GM21723 (cell line): ENCODE measurements around the gene FAT2.

Experiments
- ATAC-seq: cut with Tn5 transposase; IDR thresholded peaks from one replicate; pipeline ENCODE4 v1.9.1; 2021; ENCODE audit warnings: mild to moderate bottlenecking, moderate library complexity; ENCODE audit not compliant: unreplicated experiment

FAT2 gene, protein sequence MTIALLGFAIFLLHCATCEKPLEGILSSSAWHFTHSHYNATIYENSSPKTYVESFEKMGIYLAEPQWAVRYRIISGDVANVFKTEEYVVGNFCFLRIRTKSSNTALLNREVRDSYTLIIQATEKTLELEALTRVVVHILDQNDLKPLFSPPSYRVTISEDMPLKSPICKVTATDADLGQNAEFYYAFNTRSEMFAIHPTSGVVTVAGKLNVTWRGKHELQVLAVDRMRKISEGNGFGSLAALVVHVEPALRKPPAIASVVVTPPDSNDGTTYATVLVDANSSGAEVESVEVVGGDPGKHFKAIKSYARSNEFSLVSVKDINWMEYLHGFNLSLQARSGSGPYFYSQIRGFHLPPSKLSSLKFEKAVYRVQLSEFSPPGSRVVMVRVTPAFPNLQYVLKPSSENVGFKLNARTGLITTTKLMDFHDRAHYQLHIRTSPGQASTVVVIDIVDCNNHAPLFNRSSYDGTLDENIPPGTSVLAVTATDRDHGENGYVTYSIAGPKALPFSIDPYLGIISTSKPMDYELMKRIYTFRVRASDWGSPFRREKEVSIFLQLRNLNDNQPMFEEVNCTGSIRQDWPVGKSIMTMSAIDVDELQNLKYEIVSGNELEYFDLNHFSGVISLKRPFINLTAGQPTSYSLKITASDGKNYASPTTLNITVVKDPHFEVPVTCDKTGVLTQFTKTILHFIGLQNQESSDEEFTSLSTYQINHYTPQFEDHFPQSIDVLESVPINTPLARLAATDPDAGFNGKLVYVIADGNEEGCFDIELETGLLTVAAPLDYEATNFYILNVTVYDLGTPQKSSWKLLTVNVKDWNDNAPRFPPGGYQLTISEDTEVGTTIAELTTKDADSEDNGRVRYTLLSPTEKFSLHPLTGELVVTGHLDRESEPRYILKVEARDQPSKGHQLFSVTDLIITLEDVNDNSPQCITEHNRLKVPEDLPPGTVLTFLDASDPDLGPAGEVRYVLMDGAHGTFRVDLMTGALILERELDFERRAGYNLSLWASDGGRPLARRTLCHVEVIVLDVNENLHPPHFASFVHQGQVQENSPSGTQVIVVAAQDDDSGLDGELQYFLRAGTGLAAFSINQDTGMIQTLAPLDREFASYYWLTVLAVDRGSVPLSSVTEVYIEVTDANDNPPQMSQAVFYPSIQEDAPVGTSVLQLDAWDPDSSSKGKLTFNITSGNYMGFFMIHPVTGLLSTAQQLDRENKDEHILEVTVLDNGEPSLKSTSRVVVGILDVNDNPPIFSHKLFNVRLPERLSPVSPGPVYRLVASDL (N-terminal part only)

DNA sequence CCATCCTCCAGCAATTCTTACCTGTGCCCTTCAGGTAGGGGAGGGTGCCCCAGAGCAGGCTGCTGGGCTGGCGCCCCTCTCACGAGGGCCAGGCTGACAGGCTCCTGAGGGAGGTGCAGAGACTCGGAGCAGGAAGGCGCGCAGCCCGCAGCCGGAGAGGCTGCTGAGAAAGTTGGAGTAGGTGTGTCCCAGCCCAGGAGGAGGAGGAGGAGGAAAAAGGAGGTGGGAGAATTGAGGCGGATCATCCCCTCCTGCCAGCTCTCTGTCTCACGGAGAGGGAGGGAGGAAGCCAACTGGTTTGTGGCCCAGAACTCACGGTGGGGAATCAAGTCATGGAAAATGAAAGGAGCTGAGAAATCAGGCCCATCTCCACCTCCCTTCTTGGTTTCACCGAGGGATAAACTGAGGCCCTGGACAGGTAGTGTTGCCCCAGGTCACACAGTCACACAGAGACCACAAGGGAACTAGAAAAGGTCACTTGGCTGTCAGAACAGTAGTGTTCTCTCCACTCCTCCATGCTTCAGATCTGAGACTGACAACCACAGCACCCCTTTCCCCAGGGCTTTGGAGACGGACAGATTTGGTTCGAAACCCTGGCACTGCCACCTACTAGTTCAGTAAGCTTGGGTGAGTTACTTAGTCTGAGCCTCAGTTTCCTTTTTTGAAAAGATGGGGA lies at the start of gene FAT2:
FAT2 (minus strand) TSS at position 188 of the 676 bp plus-strand sequence. CDS start 22,400 bp downstream, outside the sequence.
- no peak for ATAC-seq

DNA sequence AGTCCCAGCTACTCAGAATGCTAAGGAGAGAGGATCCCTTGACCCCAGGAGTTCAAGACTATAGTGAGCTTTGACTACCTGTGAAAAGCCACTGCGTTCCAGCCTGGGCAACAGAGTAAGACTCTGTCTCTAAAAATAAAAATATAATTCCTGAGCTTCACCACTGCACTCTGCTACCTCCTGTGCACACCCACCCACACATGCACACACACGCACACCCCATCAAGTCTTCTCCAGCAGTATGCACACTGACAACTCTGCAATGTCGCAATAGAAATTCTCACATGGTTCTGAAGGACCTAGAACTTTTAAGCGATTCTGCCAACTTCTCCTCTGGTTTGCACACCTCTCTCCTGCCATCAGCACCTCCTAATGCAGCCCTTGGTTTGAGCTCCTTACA lies 47.5 kb upstream of the FAT2 start:
- no peak for ATAC-seq

DNA sequence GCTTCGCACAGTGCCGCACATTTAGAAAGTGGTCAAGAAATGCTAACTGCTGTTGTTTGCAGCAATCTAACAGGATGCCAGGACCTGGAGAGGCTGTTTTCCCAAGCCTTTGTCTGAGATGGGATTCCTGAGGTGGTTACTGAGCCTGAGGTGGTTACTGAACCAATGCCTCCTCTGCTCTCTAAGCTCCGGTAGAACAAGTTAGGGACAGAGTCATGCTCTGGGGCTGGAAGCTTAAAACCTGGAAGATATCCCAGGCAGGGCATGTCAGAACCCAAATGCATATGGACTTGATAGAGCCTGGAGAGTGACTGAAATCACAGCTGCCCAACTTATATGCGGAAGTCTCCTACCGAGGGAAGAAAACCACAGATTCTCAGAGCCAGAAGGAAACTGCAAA lies 46.5 kb upstream of the FAT2 start:
- no peak for ATAC-seq

DNA sequence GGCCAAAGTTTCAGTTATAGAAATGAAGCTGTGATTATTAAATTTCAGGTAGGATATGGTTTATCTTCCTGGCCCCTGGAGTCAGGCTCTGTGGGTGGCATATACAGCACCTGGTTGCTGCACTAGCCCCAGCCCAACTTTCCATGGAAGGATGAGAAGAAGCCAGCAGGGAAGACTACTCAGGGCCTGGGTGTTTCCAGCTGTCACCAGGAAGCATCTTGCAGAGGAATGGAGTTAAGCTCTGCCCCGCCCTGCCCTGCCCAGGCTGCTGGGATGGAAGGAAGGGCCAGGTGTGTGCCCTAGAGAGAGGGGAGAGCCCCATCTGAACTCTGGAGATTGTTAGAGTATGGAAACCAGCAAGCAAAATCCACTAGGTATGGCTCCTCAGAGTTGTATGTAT lies 42.8 kb upstream of the FAT2 start:
- no peak for ATAC-seq

DNA sequence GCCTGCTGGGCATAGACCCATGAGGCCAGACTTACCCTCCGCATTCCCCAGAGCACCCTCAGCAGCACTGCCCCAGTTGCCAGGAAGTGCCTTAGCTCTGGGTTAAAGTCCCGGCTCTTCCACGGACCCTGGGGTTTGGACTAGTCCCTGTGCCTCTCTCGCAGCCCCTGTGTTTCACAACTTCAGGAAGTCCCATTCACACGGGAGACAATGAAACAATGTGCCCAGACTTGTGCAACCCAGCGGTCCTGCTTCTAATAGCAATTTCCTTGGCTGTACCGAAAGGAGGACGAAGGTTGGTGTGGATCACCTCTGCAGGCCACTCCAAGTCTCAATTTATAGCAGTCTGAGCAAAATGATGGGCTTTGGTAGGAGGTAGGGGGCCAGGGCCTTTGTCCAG lies 41.8 kb upstream of the FAT2 start:
- no peak for ATAC-seq

DNA sequence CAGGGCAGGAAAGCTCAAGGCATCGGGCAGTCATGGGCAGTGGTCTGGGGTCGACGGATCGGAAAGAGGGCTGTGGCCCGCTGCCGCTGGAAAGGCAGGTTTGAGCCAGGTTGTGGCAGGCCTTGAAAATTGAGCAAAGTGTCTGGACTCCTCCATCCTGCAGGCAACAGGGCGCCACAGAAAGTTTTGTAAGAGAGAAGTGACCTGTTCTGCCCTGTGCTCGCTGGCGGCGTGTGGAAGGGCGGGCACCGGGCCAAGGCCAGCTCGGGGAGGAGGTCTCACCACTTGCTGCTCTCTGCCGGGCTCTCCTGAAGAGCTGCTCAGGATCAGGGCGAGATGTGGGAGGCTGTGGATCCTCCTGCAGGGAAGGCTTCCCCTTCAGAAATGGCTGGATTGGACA lies 41.4 kb upstream of the FAT2 start:
- no peak for ATAC-seq

DNA sequence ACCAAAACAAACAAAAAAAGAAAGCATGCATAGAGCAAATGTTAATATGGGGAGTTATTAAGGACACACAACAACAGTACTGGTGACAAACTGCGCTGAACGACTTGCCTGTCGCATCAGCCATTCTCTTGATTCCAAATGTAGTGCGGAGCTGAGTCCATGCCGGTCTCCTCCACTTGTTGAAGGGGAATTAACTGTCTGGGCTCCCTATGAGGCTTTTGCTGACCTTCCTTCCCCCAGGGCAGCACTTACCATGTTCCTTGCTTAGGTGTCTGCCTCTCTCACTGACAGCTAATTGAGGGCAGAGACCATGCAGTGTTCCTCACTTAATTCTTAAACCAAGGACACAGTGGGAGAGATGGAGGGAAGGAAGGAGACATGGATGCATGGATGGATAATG lies 40.8 kb upstream of the FAT2 start:
- no peak for ATAC-seq

DNA sequence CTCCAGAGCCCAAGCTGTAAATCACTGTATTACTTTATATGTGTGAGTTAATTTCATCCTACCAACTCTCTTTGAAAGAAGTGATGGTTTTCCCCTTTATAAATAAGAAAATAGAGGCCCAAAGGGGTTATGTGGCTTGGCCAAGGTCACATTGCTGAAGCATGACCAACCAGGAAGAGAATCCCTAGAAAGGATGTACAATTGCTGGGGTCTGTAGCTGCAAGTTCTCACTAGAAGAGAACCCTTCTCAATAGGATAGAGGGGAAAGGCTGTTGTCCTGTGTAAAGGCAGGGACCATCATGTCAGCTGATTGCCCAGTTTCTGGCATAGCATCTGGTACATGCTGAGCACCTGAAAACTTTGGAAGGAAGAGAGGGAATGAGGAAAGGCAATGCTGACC lies 39.0 kb upstream of the FAT2 start:
- no peak for ATAC-seq

DNA sequence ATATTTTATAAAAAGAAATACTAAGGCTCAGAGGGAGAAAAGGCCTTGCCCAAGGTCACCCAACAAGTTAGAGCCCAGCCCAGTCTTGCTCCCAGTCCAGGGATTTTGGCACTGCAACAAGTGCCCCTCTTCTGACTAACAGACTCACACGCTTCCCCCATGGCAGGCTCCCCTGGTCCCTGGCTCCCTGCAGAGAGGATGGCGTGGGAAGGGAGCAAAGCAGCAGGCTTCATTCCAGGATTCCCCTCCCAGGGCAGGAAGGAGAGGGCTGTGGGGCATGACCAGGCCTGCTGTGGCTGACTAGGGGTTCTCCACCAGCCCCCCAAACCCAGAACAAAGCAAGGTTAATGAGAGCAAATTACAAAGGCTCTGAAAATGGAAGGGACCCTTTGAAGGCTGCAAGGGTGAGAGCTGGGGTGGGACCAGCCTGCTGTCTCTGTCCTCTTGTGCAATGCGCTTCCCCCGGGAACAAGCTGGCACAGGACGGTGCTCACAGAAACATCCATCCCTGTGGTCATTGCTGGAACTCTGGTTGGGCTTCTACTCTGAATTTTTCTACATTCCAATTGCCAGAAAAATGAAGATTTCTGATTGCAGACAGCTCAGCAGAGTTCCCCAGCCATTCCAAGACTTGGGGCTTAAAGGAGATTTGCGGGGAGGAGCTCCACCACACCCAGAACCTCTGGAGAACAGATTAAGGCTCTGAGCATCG lies 37.1 kb upstream of the FAT2 start:
- no peak for ATAC-seq

DNA sequence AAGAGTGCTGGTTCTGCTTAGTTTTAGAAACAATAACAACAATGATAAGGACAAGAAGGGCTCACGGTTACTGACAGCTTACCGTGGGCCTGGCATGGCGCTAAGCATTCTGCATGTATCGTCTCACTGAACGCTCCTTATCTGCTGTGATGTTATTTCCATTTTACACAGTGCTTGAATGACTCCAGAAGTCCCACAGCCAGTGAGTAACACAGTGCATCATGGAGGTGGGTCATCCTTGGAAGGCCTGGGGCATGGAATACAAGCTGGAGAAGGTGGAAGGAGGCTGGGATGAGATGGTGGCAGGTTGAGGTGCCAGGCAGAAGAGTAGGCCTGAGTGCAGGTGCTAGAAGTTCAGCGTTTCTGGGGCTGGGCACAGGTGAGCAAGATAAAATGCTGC lies 36.5 kb upstream of the FAT2 start:
- ATAC-seq: no peak

DNA sequence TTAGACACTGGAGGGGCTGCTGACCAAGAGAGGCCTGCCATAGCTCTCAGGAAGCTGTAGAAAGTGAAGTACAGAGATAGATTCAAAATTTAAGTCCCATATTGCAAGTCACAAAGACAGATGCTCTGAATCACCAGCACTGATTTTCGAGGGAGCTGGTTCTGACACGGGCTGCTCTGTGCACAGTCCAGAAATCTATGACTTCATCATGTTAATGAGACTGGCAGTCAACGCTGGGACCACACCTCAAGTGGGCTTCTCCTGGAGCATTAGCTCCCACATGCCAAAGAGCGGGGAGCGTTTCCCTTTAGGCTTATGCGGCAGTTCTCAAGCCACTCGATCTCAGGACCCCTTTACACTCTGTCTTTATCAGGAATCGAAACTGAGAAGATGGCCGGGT lies 34.2 kb upstream of the FAT2 start:
- no peak for ATAC-seq

DNA sequence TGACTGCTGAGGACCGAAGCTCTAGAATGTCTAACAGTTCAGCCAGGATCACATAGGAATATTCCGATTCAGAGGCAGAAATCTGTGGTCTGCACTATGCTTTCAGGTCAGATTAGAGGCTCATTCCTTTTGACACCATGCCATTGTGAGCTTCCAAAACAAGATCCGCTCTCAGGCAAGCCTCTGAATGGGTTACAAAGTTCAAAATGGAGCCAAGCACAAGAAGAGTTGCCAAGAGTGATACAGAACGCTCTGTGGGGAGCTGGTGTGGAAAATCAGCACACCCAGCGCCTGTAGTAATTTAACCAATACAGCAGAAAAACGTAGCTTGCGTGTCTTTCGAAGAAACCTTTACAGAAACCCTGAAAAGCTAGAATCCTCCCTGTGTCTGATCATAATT lies 33.3 kb upstream of the FAT2 start:
- no peak for ATAC-seq

DNA sequence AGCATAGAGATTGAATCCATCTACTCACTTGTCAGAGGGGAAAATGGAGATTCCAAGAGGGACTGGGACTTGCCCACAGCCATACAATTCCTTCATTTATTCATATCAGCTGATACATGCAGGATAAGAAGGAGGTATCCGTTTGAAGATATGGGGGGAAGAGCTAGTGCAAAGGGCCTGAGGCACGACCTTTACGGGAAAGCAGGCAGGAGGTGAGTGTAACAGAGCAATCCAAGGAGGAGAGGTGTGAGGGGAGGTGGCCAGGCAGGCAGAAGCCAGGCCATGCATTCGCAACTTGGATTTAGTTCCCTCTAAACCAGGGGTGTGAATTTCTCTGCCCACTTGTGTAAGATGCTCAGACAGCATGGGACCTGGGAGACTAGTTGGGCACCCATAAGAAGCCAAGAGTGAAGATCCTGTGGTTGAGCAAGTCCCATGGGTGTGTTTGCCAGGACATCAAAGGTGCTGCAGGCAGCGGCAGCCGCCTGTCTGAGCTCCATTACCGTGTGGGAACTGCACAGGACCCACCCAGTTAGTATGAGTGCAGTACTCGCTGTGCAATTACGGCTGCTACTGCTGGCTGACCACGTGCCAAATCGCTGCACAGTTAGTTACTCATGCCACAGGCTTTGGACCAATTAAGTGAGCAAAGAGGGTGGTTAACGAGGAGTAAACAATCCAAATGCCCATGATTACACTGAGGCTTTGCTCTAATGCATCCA lies 31.4 kb upstream of the FAT2 start:
- ATAC-seq: no peak

DNA sequence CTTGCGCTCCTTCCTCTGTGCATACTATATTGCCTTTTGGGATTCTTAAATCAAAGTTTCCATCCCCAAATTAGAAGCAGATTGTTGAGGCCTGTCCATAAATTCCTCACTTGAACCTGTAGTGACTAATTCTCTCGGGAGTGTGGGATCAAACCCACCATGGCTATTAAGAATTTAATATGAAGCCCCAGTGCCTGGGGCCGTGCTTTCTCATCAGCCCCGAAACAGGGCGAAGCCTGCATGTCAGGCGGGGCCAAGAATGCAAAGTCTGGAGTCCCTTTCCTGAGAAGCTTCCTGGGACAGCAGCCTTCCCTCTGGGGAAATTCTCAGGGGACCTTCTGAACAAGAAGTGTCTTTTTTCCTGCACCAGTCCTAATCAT lies 29.3 kb upstream of the FAT2 start:
- no peak for ATAC-seq

DNA sequence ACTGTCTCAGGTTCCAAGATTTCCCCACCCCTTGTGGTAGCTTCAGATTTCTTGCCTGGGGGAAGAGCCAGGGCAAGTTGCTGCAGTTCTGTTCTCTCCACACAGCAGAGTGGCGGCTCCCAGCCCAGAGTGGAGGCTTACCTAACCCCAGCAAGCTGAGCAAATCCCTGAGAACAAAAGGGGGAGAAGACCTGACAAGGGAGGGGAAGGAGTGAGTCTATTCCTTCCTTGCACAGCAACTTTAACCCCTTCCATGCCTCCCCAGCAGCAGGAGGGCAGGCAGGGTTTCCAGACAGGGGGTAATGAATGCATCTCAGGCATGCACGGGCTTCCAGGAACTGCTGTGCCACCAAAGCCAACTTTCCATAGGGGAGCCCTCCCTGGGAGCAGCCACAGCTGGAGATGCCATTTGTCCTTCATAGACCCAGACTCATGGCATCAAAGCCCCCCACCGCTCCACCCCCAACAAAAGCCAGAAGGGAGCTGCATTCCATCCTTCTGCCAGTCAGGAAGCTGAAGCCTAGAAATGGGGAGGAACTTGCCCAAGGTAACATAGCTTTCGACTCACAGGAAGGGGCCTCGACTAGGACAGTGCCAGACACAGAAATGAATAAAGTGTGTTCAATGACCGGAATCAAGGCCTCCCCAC lies 28.8 kb upstream of the FAT2 start:
- ATAC-seq: no peak

DNA sequence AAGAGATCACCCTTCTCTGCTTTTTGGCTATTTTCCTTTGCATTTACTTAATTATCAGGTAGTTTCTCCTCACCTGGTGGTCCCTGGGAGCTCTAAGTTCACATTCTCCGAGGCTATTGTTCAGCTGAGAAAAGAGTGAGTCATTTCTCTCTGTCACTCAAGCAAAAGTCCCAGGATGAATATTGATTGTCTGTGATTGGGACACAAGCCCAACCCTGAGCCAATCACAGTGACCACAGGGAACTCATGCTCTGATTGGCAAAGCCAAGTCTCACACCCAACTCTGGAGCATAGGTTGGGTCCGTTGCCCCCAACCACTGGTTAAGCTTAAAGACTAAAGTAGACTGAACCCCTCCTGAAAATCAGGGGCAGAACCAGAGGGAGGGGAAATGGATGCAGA lies 27.8 kb upstream of the FAT2 start:
- no peak for ATAC-seq

DNA sequence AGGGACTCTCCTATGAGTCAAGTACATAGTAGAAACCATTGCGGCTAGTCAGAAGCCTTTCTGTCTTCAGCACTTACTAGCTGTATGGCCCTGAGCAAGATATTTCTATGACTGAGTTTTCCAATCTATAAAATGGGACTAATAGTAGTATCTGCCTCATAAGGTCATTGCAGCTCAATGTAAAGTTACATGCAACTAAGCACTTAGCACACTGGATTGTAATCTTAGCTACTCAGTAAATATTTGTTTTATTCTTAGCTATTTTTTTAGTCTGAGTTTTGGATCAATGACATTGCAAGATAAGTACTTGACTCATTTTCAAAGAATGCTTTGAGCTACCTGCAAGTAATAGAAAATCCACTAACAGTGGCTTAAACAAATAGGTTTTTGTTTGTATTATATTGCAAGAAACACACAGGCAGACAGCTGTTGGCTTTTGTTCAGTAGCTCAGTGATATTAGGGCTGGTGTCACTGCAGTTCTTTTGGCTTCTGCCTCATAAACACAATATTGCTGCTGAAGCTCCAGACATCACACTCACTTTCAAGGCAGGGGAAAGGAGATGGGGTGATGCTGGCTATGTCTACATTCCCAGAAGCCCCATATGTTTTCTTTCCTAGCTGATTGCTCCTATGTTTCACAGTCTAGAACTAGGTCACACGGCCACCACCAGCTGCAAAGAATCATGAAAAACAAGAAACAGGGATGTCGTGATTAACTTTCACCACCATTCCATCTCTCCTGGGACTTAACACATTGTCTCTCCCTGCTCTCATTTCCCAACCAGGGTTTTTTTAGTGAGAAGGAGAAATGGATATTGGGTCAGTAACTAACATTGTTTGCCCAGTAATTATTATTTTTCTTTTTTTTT lies 26.9 kb upstream of the FAT2 start:
- no peak for ATAC-seq

DNA sequence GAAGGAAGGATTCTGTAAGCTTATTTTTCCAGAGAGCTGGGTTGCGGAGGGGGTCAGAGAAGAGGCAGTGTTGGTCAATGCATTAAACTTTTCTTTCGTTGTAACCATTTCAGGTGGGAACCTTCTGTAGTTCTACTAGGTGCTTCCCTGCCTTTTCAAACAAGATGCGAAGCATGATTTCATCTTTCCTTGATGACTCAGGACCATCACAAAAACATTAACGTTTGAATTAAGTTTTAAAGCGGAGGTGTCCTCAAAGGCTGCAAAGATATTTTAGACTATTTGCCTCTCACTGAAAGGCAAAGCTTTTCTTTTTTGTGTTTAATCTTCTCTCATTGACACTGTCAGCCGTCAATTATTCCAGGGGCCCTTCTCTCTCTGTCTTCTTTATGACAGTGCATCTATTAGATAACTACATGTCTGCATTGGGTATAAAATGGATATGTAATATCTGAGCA lies 26.3 kb upstream of the FAT2 start:
- ATAC-seq: no peak
